Activated effector memory CD4-positive, alpha-beta T cell treated with anti-CD3 and anti-CD28 coated beads, Interleukin-2, amount 50 U/mL, for 16 hours (primary cell): Measurements from ENCODE around the gene ZFP92.
"Not testable (repeated sequence)": the region's sequence is repeated elsewhere in the genome, so short reads cannot be mapped to it uniquely, and the experiment has no call there.

Source experiments
- DNase-seq: peaks from one replicate; pipeline ENCODE4 v3.0.0-alpha.2; 2020

ZFP92 gene

GRCh38 chrX:153411255-153411987 is at the start of gene ZFP92:
Gene ZFP92, plus strand, starts transcription at chrX:153411472. Its CDS starts 6,851 bp downstream, at chrX:153418323.
- DNase-seq, result peak; percentile 70

- DNase-seq, result no peak
Measured at GRCh38 chrX:153361781-153362397, 49.4 kb upstream of the ZFP92 start.

GRCh38 chrX:153365670-153366069 is 45.6 kb upstream of the ZFP92 start:
- no peak for DNase-seq

- no peak for DNase-seq
Measured at GRCh38 chrX:153366119-153366518, 45.2 kb upstream of the ZFP92 start.

GRCh38 chrX:153366878-153367538 is 44.3 kb upstream of the ZFP92 start:
- no peak for DNase-seq

GRCh38 chrX:153370293-153371055 is 40.8 kb upstream of the ZFP92 start:
- DNase-seq, result no peak

GRCh38 chrX:153371256-153371655 is 40.0 kb upstream of the ZFP92 start:
- DNase-seq, result no peak

GRCh38 chrX:153372949-153373348 is 38.3 kb upstream of the ZFP92 start:
- no peak for DNase-seq

- no peak for DNase-seq
Measured at GRCh38 chrX:153374426-153374825, 36.8 kb upstream of the ZFP92 start.

- no peak for DNase-seq
Measured at GRCh38 chrX:153375571-153375970, 35.7 kb upstream of the ZFP92 start.

GRCh38 chrX:153377727-153378126 is 33.5 kb upstream of the ZFP92 start:
- no peak for DNase-seq

GRCh38 chrX:153378607-153379006 is 32.7 kb upstream of the ZFP92 start:
- DNase-seq, result peak; percentile 2

GRCh38 chrX:153379508-153379907 is 31.8 kb upstream of the ZFP92 start:
- peak; percentile 27 for DNase-seq

GRCh38 chrX:153379971-153380581 is 31.2 kb upstream of the ZFP92 start:
- no peak for DNase-seq

GRCh38 chrX:153380691-153381090 is 30.6 kb upstream of the ZFP92 start:
- no peak for DNase-seq

GRCh38 chrX:153381684-153382532 is 29.4 kb upstream of the ZFP92 start:
- DNase-seq, result no peak

GRCh38 chrX:153382563-153383482 is 28.4 kb upstream of the ZFP92 start:
- no peak for DNase-seq

GRCh38 chrX:153384390-153384789 is 26.9 kb upstream of the ZFP92 start:
- no peak for DNase-seq

- DNase-seq, result not testable (repeated sequence)
Measured at GRCh38 chrX:153384973-153385372, 26.3 kb upstream of the ZFP92 start.

- DNase-seq, result no peak
Measured at GRCh38 chrX:153386097-153386496, 25.2 kb upstream of the ZFP92 start.

GRCh38 chrX:153387345-153387744 is 23.9 kb upstream of the ZFP92 start:
- no peak for DNase-seq
